DND-41 (cell line): ENCODE data around the gene ZIC2.

Experiments used
- ATAC-seq: fragments of 200-7000 bp; cut with Tn5 transposase; 3 replicates; pipeline ENCODE4 v1.9.1; 2021; ENCODE audit warnings: low read depth; ENCODE audit not compliant: insufficient read depth
- DNase-seq: peaks from one replicate; pipeline ENCODE4 v3.0.0-alpha.2; 2020
- H2AFZ ChIP-seq: 2 replicates; pipeline ENCODE4 v1.6.0; 2012; ENCODE audit warnings: low read depth, low read length
- H3K27ac ChIP-seq: 2 replicates; pipeline ENCODE4 v1.5.1; 2012; ENCODE audit warnings: low read length, inconsistent platforms
- H3K27me3 ChIP-seq: fragments of 200-600 bp; sonication (generic); 2 replicates; pipeline ENCODE4 v1.6.0; 2012; ENCODE audit warnings: low read length, mild to moderate bottlenecking, inconsistent platforms; ENCODE audit not compliant: insufficient read depth, poor library complexity
- H3K36me3 ChIP-seq: 2 replicates; pipeline ENCODE4 v1.5.1; 2012; ENCODE audit warnings: low read length, inconsistent platforms; ENCODE audit not compliant: insufficient read depth
- H3K4me1 ChIP-seq: 2 replicates; pipeline ENCODE4 v1.5.1; 2012; ENCODE audit warnings: mild to moderate bottlenecking, low read length; ENCODE audit not compliant: insufficient read depth
- H3K4me2 ChIP-seq: 2 replicates; pipeline ENCODE4 v1.6.0; 2012; ENCODE audit warnings: mild to moderate bottlenecking, moderate library complexity, low read length, inconsistent platforms; ENCODE audit not compliant: insufficient read depth
- H3K4me3 ChIP-seq, 2 experiments: fragments of 200-600 bp in 1 of 2; shearing (Covaris generic) in 1 of 2; 2 replicates each; pipeline ENCODE4 v1.5.1; 2012 to 2016; ENCODE audit warnings: inconsistent platforms in 2 of 2, low read length in 2 of 2, mild to moderate bottlenecking in 2 of 2, low read depth in 1 of 2, moderate library complexity in 1 of 2
- H3K79me2 ChIP-seq: 2 replicates; pipeline ENCODE4 v1.6.0; 2012; ENCODE audit warnings: low read length, inconsistent platforms; ENCODE audit not compliant: insufficient read depth
- H3K9ac ChIP-seq: 2 replicates; pipeline ENCODE4 v1.6.0; 2012; ENCODE audit warnings: low read depth, mild to moderate bottlenecking, inconsistent platforms, low read length, moderate library complexity
- H3K9me3 ChIP-seq: 2 replicates; pipeline ENCODE4 v1.5.1; 2012; ENCODE audit warnings: low read length, moderate library complexity, mild to moderate bottlenecking, inconsistent platforms; ENCODE audit not compliant: insufficient read depth, severe bottlenecking
- H4K20me1 ChIP-seq: 2 replicates; pipeline ENCODE4 v1.6.0; 2012; ENCODE audit warnings: low read length; ENCODE audit not compliant: insufficient read depth
- EZH2 ChIP-seq: IDR thresholded peaks from 3 replicates; pipeline ENCODE4 v1.6.1; 2012; ENCODE audit warnings: borderline replicate concordance, low read depth, mild to moderate bottlenecking, moderate library complexity, low read length, inconsistent platforms; ENCODE audit not compliant: severe bottlenecking
- TF ChIP-seq, protein P1 (sequence below): IDR thresholded peaks from 2 replicates; pipeline ENCODE4 v1.5.1; 2012; ENCODE audit warnings: borderline replicate concordance, low read length, moderate library complexity, mild to moderate bottlenecking; ENCODE audit not compliant: poor library complexity, severe bottlenecking; ENCODE audit errors: extremely low read depth

The ZIC2 gene

DNA sequence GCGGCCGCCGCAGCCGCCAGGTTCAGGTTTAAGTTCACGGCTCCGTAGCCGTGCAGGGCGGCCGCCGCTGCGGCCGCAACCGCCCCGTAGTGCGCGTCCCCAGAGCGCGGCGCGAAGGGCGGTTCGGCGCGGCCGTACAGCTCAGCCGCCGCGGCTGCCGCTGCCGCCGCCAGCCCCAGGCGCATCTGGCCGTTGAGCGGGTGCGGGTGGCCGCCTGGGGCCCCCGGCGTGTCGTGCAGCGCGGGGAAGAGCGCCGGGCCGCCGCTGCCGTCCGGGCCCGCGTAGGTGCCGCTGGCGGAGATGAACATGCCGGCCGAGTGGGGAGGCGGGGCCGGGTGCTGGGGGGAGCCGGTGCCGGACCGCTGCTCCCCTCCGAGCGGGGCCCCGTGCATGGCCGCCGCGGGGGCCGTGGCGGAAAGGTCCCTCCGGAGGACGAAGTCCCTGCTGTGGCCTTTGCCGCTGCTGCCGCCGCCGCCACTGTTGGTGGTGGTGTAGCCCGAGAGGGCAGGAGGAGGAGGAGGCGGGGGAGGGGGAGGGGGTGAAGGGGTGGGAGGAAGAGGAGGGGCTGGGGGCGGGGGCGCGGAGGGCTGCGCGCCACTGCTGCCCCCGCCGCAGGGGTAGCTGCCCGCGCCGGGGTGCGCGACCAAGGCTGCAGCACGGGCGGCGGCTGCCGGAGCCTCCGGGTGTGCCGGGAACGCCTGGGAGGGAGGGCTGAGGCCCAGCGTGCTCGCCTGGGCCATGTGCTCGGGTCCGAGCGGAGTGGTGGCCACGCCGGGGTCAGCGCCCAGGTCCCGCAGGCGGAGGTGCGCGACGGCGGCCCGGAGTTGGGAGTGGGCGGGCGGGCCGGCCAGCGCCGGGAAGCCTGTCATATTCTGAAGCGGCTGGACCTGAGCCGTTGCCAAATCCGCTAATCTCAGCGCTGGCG is 10.7 kb upstream of the ZIC2 start:
- Histone ChIP-seq H2AFZ (peak overlapping the region; percentile 38; the same call in 1 of the 2 replicates), H3K4me3 (peak overlapping the region in 1 of 2 experiments; percentile 82; a peak in 2 of 4 replicates), H3K27ac (peak overlapping the region; percentile 40), H3K36me3 (no peaks in the 10 kb centered on the region), H3K4me2 (peak overlapping the region; percentile 78), H4K20me1 (no peaks in the 10 kb centered on the region), H3K9me3 (no peaks in the 10 kb centered on the region), H3K27me3 (no peaks in the 10 kb centered on the region), H3K4me1 (peaks cover 12% of the 10 kb centered on the region), H3K79me2 (no peaks in the 10 kb centered on the region), H3K9ac (peak overlapping the region; percentile 68)
- TF ChIP-seq EZH2 = no peak
- TF ChIP-seq, protein P1, sequence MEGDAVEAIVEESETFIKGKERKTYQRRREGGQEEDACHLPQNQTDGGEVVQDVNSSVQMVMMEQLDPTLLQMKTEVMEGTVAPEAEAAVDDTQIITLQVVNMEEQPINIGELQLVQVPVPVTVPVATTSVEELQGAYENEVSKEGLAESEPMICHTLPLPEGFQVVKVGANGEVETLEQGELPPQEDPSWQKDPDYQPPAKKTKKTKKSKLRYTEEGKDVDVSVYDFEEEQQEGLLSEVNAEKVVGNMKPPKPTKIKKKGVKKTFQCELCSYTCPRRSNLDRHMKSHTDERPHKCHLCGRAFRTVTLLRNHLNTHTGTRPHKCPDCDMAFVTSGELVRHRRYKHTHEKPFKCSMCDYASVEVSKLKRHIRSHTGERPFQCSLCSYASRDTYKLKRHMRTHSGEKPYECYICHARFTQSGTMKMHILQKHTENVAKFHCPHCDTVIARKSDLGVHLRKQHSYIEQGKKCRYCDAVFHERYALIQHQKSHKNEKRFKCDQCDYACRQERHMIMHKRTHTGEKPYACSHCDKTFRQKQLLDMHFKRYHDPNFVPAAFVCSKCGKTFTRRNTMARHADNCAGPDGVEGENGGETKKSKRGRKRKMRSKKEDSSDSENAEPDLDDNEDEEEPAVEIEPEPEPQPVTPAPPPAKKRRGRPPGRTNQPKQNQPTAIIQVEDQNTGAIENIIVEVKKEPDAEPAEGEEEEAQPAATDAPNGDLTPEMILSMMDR = no peak
- peak; percentile 10; the same call in 2 of the 3 replicates for ATAC-seq
- DNase-seq = peak; percentile 37

DNA sequence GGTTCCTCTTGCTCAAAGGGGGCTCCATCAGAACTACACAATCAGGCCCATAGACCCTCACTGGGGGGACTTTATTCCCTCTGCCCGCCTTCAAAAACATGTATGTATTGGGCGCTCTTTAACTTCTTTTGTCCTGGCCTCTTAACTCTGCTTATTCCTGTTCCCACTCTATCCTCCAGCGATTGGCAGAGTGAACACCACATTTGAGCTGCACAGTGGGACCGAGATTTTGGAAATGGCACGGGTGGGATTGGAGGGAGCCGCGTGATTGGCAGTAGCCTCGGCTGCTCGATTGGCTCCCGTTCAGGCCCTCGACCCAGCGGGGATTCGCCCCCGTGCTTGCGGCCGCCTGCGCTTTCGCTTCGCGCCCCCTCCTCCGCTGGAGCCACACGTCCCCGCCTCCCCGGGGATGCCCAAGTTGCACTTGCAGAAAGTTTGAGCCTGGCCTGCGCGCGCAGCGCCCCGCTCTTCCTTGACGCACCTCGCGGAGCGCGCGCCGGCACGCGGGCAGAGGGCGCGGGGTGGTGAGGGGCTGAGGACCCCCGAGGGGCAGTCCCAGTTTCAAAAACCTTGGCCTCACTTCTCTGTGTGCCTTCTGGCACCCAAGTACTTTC is 9.9 kb upstream of the ZIC2 start, which contains the start of gene ZIC5:
Gene ZIC5 (minus strand): TSS at position 192 of the 614 bp plus-strand sequence. CDS start 164 bp downstream, at position 28.
- peak within 1 kb of the TSS; percentile 38; the same call in 1 of the 2 replicates for H2AFZ ChIP-seq
- H4K20me1 ChIP-seq = no peaks in the 10 kb centered on the region
- no peak for ATAC-seq

DNA sequence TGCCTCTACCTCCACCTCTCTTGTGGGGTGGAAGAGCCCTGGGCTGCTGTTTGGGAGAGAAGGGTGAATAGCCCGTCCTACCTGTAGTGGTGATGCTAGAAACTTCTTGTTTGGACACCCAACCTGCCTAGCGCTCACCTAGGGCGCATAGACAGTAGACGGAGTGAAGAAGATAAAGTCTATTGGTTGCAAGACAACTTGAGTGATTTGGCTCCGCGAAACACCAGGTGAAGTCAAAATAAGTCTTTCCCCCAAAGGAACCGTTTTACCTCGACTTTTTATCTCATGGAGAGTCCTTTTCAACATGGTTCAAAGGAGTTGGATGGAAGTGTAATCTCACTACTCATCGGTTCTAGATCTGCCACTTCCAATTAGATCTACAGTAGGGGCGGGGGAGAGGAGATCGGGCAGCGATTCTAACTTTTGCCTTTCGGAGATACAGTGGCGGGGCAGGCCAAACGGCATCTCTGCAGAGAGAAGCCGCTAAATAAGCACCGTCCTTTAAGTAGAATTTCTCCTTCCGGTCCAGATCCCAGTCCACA is 9.3 kb upstream of the ZIC2 start:
- no peaks in the 10 kb centered on the region for H4K20me1 ChIP-seq
- H3K9me3 ChIP-seq = no peaks in the 10 kb centered on the region
- no peaks in the 10 kb centered on the region for H3K79me2 ChIP-seq
- DNase-seq (no peak), ATAC-seq (no peak)
- no peaks in the 10 kb centered on the region for H3K27me3 ChIP-seq
- H2AFZ ChIP-seq = no peak overlapping the region
- H3K36me3 ChIP-seq = no peaks in the 10 kb centered on the region
- peaks cover 14% of the 10 kb centered on the region for H3K4me1 ChIP-seq
- no peak overlapping the region for H3K4me2 ChIP-seq
- no peak overlapping the region for H3K9ac ChIP-seq
- TF ChIP-seq EZH2 = no peak
- TF ChIP-seq, protein P1 = no peak
- H3K27ac ChIP-seq = no peak overlapping the region
- H3K4me3 ChIP-seq = no peak overlapping the region

More for the DNA sequence above, 9.9 kb upstream of the ZIC2 start, which contains the start of gene ZIC5:
- no peaks in the 10 kb centered on the region for H3K79me2 ChIP-seq
- peak within 1 kb of the TSS; percentile 78 for H3K4me2 ChIP-seq
- H3K4me3 ChIP-seq = peak within 1 kb of the TSS in 1 of 2 experiments; percentile 82; a peak in 2 of 4 replicates
- no peak for TF ChIP-seq EZH2
- TF ChIP-seq, protein P1 = no peak
- peaks cover 12% of the 10 kb centered on the region for H3K4me1 ChIP-seq
- H3K9ac ChIP-seq = peak within 1 kb of the TSS; percentile 68
- peak within 1 kb of the TSS; percentile 40 for H3K27ac ChIP-seq
- no peaks in the 10 kb centered on the region for H3K36me3 ChIP-seq
- DNase-seq = no peak
- no peaks in the 10 kb centered on the region for H3K27me3 ChIP-seq
- no peaks in the 10 kb centered on the region for H3K9me3 ChIP-seq
